ENCODE measurements around the gene LPP. TPM values are rescaled to one million over a fixed set of nuclear protein-coding genes. Genes with fewer than 3 reads are reported as not detected.

Gene LPP
- total and polyA plus RNA-seq, 2 donors (not counting 1 experiment from before 2014, with no cell fraction given) = 7.6 to 81.7 TPM

DNA sequence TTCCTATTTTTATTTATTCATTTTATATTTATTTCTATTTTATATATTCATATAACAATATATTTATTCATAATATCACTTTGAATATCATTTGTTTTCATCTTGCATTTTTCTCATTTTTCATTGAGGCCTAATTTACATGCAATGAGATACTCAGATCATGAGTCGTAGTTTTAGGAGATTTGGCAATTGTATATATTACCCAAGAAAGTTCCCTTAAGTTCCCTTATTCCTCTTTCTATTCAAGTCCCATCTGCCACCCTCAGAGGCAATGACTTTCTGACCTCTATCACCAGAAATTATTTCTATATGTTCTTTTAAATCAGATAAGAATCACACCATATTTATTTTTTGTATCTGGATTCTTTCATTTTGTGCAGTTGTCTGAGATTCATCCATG lies 688.7 kb downstream of the LPP start:
- Histone ChIP-seq H3K79me2 (ENCODE audit: control insufficient read depth, insufficient read depth, low read length) (no peaks in the 10 kb centered on the region), H3K27me3 (replicated peaks in 1 of 4; ENCODE audit: control extremely low read depth in 1 of 4, control insufficient read depth in 3 of 4, insufficient read depth in 4 of 4, low read length in 3 of 4) (no peaks in the 10 kb centered on the region), H3K9ac (ENCODE audit: low read length) (no peak overlapping the region), H3K27ac (ENCODE audit: low read length in 2 of 2) (no peak overlapping the region), H3K9me3 (ENCODE audit: control extremely low read depth in 1 of 3, control insufficient read depth in 2 of 3, insufficient read depth in 1 of 3, low read length in 2 of 3) (no peaks in the 10 kb centered on the region), H3K36me3 (replicated peaks in 1 of 2; ENCODE audit: control extremely low read depth in 1 of 2, control insufficient read depth in 1 of 2, extremely low read depth in 1 of 2, insufficient read depth in 2 of 2, low read length in 1 of 2) (no peaks in the 10 kb centered on the region), H2AFZ (ENCODE audit: insufficient read depth, low read depth, low read length, poor library complexity, severe bottlenecking) (no peak overlapping the region), H3K4me1 (ENCODE audit: control insufficient read depth in 2 of 2, insufficient read depth in 2 of 2, low read length in 2 of 2) (no peaks in the 10 kb centered on the region), H4K20me1 (ENCODE audit: control insufficient read depth, insufficient read depth, low read length, poor library complexity, severe bottlenecking) (no peaks in the 10 kb centered on the region), H3K4me2 (replicated peaks; ENCODE audit: low read depth, low read length, poor library complexity, severe bottlenecking) (no peak overlapping the region), H3K4me3 (ENCODE audit: control extremely low read depth in 1 of 5, extremely low read depth in 1 of 5, insufficient read depth in 1 of 5, low read depth in 2 of 5, low read length in 4 of 5) (no peak overlapping the region)
- no peaks in the 10 kb centered on the region for H3K9me3 Mint-ChIP-seq (ENCODE audit: insufficient read depth)
- DNase-seq (no peak), ATAC-seq (ENCODE audit: low read depth) (no peak)
- TF ChIP-seq, protein P1, sequence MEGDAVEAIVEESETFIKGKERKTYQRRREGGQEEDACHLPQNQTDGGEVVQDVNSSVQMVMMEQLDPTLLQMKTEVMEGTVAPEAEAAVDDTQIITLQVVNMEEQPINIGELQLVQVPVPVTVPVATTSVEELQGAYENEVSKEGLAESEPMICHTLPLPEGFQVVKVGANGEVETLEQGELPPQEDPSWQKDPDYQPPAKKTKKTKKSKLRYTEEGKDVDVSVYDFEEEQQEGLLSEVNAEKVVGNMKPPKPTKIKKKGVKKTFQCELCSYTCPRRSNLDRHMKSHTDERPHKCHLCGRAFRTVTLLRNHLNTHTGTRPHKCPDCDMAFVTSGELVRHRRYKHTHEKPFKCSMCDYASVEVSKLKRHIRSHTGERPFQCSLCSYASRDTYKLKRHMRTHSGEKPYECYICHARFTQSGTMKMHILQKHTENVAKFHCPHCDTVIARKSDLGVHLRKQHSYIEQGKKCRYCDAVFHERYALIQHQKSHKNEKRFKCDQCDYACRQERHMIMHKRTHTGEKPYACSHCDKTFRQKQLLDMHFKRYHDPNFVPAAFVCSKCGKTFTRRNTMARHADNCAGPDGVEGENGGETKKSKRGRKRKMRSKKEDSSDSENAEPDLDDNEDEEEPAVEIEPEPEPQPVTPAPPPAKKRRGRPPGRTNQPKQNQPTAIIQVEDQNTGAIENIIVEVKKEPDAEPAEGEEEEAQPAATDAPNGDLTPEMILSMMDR (IDR thresholded peaks at IDR 0.05) = no peak
- no peak for TF ChIP-seq EZH2 (IDR thresholded peaks at IDR 0.05; ENCODE audit: borderline replicate concordance, insufficient read depth, low read depth, low read length, poor library complexity, severe bottlenecking)
- intact Hi-C loops (cut with micrococcal nuclease) = no loop called here
- H3K4me1 Mint-ChIP-seq = no peaks in the 10 kb centered on the region
- no peak overlapping the region for H3K27ac Mint-ChIP-seq
- no peak overlapping the region for H3K4me3 Mint-ChIP-seq
- ChIA-PET POLR2A (no interaction called here), CTCF (no interaction called here)
- WGBS (ENCODE audit: insufficient coverage) = no CpG with 5 or more reads among the region's 1 CpG
- H3K27me3 Mint-ChIP-seq = no peaks in the 10 kb centered on the region

DNA sequence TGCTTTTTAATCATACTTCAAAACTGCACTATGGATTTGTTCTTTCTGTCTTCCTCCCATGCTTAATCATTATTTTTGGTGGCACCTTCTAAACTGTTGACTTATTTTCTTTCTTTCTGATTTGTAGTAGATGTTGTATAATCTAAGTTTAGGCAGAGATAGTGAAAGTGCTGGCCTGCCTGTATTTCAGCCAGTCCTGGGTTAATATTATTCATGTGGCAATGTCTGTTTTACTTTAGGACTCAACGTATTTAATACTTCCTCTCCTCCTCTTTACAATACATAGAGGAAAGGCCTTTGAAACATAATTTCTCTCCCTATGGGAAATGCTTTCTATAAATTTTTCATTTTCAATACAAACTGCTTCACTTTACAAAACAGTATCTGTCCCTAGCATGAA lies 690.1 kb downstream of the LPP start:
- Mint-ChIP-seq H3K4me1 (no peaks in the 10 kb centered on the region), H3K27ac (no peak overlapping the region), H3K27me3 (no peaks in the 10 kb centered on the region), H3K9me3 (ENCODE audit: insufficient read depth) (no peaks in the 10 kb centered on the region), H3K4me3 (no peak overlapping the region)
- POLR2A ChIA-PET = no interaction called here
- no CpG with 5 or more reads among the region's 1 CpG for WGBS (ENCODE audit: insufficient coverage)
- CTCF ChIA-PET = no interaction called here
- H3K27me3 ChIP-seq (replicated peaks in 1 of 4; ENCODE audit: control extremely low read depth in 1 of 4, control insufficient read depth in 3 of 4, insufficient read depth in 4 of 4, low read length in 3 of 4) = no peaks in the 10 kb centered on the region
- no peak for DNase-seq
- no peaks in the 10 kb centered on the region for H3K9me3 ChIP-seq (ENCODE audit: control extremely low read depth in 1 of 3, control insufficient read depth in 2 of 3, insufficient read depth in 1 of 3, low read length in 2 of 3)
- no peak overlapping the region for H3K9ac ChIP-seq (ENCODE audit: low read length)
- H2AFZ ChIP-seq (ENCODE audit: insufficient read depth, low read depth, low read length, poor library complexity, severe bottlenecking) = no peak overlapping the region
- no peaks in the 10 kb centered on the region for H3K79me2 ChIP-seq (ENCODE audit: control insufficient read depth, insufficient read depth, low read length)
- no peak overlapping the region for H3K4me3 ChIP-seq (ENCODE audit: control extremely low read depth in 1 of 5, extremely low read depth in 1 of 5, insufficient read depth in 1 of 5, low read depth in 2 of 5, low read length in 4 of 5)
- no peaks in the 10 kb centered on the region for H3K4me1 ChIP-seq (ENCODE audit: control insufficient read depth in 2 of 2, insufficient read depth in 2 of 2, low read length in 2 of 2)
- H3K27ac ChIP-seq (ENCODE audit: low read length in 2 of 2) = no peak overlapping the region
- no peak overlapping the region for H3K4me2 ChIP-seq (replicated peaks; ENCODE audit: low read depth, low read length, poor library complexity, severe bottlenecking)
- no peaks in the 10 kb centered on the region for H3K36me3 ChIP-seq (replicated peaks in 1 of 2; ENCODE audit: control extremely low read depth in 1 of 2, control insufficient read depth in 1 of 2, extremely low read depth in 1 of 2, insufficient read depth in 2 of 2, low read length in 1 of 2)
- intact Hi-C loops (cut with micrococcal nuclease) = no loop called here
- H4K20me1 ChIP-seq (ENCODE audit: control insufficient read depth, insufficient read depth, low read length, poor library complexity, severe bottlenecking) = no peaks in the 10 kb centered on the region
- no peak for ATAC-seq (ENCODE audit: low read depth)
- TF ChIP-seq, protein P1 (IDR thresholded peaks at IDR 0.05) = no peak
- TF ChIP-seq EZH2 (IDR thresholded peaks at IDR 0.05; ENCODE audit: borderline replicate concordance, insufficient read depth, low read depth, low read length, poor library complexity, severe bottlenecking) = no peak
